ENCODE data around the gene SAPCD2.

GRCh38 chr9:137077010-137077747 is 6.8 kb upstream of the SAPCD2 start, which contains the start of gene UAP1L1:
- no peak for TF ChIP-seq CTCF (IDR thresholded peaks at IDR 0.05)
- TF ChIP-seq POLR2A (IDR thresholded peaks at IDR 0.05), result peak; percentile 50 to 66
